Activated T-cell treated with anti-CD3 and anti-CD28 coated beads, Interleukin-2, amount 50 U/mL, for 24 hours (primary cell): ENCODE measurements around the gene STON1.
"Not testable (repeated sequence)": the region's sequence is repeated elsewhere in the genome, so short reads cannot be mapped to it uniquely, and the experiment has no call there.

Source experiments
- DNase-seq: peaks from one replicate; pipeline ENCODE4 v3.0.0-alpha.2; 2020
- H3K27ac Mint-ChIP-seq: 2 replicates; pipeline ENCODE4 v1.8.0; 2020; ENCODE audit warnings: mild to moderate bottlenecking, mixed read lengths
- H3K27me3 Mint-ChIP-seq: 2 replicates; pipeline ENCODE4 v1.8.0; 2020; ENCODE audit warnings: mixed read lengths
- H3K36me3 Mint-ChIP-seq: 2 replicates; pipeline ENCODE4 v1.8.0; 2020; ENCODE audit warnings: low read depth, mixed read lengths
- H3K4me1 Mint-ChIP-seq: 2 replicates; pipeline ENCODE4 v1.8.0; 2020; ENCODE audit warnings: low read depth, mixed read lengths
- H3K4me3 Mint-ChIP-seq: 2 replicates; pipeline ENCODE4 v1.8.0; 2020; ENCODE audit warnings: mild to moderate bottlenecking, moderate library complexity, mixed read lengths
- H3K9me3 Mint-ChIP-seq: 2 replicates; pipeline ENCODE4 v1.8.0; 2020; ENCODE audit warnings: mixed read lengths

STON1 gene

DNA sequence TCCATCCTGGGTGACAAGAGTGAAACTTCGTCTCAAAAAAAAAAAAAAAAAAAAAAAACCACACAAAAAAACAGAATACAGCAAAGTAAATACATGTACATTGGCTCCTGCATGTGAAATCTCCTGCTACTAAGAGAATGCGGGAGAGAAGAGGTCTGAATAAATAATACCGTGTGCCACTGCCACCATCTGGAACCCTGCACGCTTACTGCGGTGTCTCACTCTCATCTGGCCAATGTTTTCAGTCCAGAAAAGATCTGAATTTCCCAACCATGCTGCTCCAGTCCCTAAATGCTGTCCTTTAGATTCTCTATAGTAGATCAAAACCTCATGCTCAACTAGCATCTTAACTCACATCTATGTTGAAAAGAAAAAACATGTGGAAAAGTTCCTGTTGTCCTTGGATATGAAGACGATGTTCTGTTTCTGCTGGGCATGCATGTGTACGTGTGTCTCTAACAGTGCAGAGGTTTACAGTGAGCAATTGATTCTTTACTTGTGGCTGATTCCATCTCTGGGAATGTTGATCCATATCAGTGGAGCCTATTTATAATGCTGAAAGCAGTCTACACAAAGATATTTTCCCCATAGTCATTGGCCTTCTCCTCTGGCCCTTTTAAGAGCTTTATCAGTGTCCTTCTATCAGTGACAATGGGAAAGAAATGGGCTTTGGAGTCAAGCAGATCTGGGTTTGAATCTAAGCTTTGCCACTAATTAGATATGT, 11.9 kb downstream of the STON1 start:
- H3K27me3 Mint-ChIP-seq = no peaks in the 10 kb centered on the region
- H3K4me1 Mint-ChIP-seq = no peaks in the 10 kb centered on the region
- no peak overlapping the region for H3K27ac Mint-ChIP-seq
- H3K9me3 Mint-ChIP-seq = no peaks in the 10 kb centered on the region
- no peak overlapping the region for H3K4me3 Mint-ChIP-seq
- H3K36me3 Mint-ChIP-seq = no peaks in the 10 kb centered on the region
- no peak for DNase-seq

DNA sequence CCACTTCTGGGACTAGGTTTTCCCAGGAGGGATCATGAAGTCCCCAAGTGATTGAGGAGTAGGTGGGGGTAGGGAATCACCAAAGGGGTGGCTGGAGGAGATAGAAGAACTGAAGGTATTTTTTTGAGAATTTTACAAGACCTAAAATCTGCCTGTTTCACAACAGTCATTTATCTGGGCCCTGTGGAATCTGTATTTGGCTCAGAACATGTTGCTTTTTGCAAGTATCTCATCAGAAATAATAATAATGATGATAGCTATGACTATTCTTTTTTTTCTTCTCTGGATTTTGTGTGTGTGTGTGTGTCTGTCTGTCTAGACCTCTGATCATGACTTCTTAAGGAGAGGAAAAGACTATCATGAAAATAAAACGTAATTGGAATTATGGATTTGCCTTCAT, 13.9 kb downstream of the STON1 start:
- Mint-ChIP-seq H3K27me3 (no peaks in the 10 kb centered on the region), H3K36me3 (no peaks in the 10 kb centered on the region), H3K4me1 (no peaks in the 10 kb centered on the region), H3K27ac (no peak overlapping the region), H3K4me3 (no peak overlapping the region), H3K9me3 (no peaks in the 10 kb centered on the region)
- DNase-seq = no peak

DNA sequence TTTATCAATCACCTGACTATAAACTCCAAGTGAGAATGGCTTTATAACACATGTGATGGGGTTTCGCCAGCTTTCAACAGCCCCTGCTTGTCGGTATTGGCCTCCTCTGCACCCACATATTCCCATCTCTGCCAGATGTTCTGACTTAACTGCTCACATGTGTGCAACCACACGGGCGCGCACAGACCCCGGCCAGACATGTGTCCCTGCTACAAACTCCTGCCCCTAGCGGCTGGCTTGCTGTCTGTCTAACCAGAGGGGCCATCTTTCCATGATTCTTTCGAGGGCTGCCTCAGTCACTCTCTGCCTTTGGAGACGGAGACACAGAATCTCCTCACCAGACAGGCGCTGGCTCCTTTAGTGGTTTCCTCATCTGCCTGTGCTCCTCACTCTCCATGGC, 15.3 kb downstream of the STON1 start:
- Mint-ChIP-seq H3K27ac (no peak overlapping the region), H3K9me3 (no peaks in the 10 kb centered on the region), H3K4me1 (no peaks in the 10 kb centered on the region), H3K27me3 (no peaks in the 10 kb centered on the region), H3K36me3 (no peaks in the 10 kb centered on the region), H3K4me3 (no peak overlapping the region)
- no peak for DNase-seq

DNA sequence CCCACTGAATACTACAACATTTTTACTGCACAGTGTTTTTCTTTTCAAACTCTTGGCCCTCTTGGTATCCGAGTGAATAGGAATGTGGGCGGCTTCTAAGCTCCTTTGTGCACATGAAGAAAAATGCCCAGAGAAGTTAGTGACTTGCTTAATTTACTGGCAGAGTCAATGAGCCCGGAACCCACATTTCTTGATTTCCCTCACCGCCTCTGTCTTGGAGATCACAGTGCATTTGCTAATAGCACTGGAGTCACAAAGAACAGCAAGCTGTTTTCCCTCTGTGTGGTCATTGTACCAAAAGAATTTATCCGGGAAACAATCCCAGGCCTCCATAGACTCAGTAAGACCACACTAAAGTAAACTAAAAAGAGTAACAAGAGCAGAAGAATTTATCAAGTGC, 18.9 kb downstream of the STON1 start:
- H3K27ac Mint-ChIP-seq = no peak overlapping the region
- H3K36me3 Mint-ChIP-seq = no peaks in the 10 kb centered on the region
- H3K27me3 Mint-ChIP-seq = no peaks in the 10 kb centered on the region
- DNase-seq = no peak
- H3K9me3 Mint-ChIP-seq = no peaks in the 10 kb centered on the region
- no peak overlapping the region for H3K4me3 Mint-ChIP-seq
- H3K4me1 Mint-ChIP-seq = no peaks in the 10 kb centered on the region

DNA sequence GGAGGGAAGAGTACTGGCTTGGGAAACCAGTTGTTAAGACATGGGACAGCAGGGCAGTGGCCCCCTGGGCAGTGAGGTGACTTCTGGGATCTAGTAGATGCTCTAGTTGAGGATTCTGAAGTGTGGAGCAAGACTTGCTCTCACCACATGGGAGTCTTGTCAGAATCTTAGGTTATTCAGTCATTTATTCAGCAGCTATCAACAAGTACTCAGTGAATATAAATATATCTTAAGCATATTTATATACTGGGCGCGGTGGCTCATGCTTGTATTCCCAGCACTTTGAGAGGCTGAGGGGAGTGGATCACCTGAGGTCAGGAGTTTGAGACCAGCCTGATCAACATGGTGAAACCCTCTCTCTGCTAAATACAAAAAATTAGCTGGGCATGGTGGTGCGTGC, 20.0 kb downstream of the STON1 start:
- Mint-ChIP-seq H3K36me3 (no peaks in the 10 kb centered on the region), H3K27ac (no peak overlapping the region), H3K4me1 (no peaks in the 10 kb centered on the region), H3K27me3 (no peaks in the 10 kb centered on the region), H3K4me3 (no peak overlapping the region), H3K9me3 (no peaks in the 10 kb centered on the region)
- DNase-seq = no peak

DNA sequence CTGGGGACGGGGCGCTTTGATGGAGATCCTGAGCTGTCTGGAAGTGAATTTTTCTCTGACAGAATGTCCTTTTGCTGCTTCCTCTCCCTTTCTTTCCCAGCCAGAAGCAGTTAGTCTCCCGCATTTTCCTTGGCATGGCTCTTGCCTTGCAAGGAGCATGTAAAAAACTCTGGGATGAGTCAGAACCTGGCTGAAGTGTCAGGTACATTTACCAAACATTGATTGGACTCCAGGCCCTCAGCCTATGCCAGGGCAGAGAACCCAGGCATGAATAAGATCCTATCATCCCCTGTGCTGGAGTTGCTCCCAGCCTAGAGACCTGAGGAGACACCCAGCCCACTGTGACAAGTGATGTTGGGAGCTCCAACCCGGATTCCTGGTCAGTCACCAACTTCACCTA, 21.6 kb downstream of the STON1 start:
- no peak overlapping the region for H3K27ac Mint-ChIP-seq
- no peaks in the 10 kb centered on the region for H3K4me1 Mint-ChIP-seq

DNA sequence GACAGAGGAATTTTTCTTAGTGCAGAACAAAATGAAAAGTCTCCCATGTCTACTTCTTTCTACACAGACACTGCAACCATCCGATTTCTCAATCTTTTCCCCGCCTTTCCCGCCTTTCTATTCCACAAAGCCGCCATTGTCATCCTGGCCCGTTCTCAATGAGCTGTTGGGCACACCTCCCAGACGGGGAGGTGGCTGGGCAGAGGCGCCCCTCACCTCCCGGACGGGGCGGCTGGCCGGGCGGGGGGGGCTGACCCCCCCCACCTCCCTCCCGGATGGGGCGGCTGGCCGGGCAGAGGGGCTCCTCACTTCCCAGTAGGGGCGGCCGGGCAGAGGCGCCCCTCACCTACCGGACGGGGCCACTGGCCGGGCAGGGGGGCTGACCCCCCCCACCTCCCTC, 25.1 kb downstream of the STON1 start:
- not testable (repeated sequence) for H3K27ac Mint-ChIP-seq, H3K9me3 Mint-ChIP-seq, H3K4me3 Mint-ChIP-seq, H3K27me3 Mint-ChIP-seq, H3K36me3 Mint-ChIP-seq, DNase-seq, H3K4me1 Mint-ChIP-seq

More for the DNA sequence above, 21.6 kb downstream of the STON1 start:
- Mint-ChIP-seq H3K27me3 (no peaks in the 10 kb centered on the region), H3K4me3 (no peak overlapping the region), H3K9me3 (no peaks in the 10 kb centered on the region), H3K36me3 (no peaks in the 10 kb centered on the region)
- DNase-seq = no peak

DNA sequence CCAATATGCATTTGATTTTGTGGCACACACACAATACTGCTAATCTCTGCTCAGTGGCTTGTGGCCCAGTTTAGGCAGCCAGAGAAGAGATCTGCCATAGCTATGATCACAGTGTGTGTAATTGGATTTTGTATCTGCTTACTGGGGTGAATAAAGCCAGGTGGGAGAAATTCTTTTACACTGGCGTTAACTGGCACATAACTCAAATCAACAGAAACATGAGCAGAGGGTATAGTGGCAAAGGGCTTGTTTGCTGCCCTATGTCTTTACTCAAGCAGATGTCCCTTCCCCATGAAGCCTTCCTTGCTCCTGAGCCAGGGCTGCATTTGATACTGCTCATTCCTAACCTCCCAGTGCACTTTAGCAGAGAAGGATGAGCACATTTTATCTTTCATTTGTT, 28.5 kb downstream of the STON1 start:
- no peaks in the 10 kb centered on the region for H3K9me3 Mint-ChIP-seq
- no peaks in the 10 kb centered on the region for H3K4me1 Mint-ChIP-seq
- no peak overlapping the region for H3K27ac Mint-ChIP-seq
- no peak for DNase-seq
- no peaks in the 10 kb centered on the region for H3K36me3 Mint-ChIP-seq
- H3K4me3 Mint-ChIP-seq = no peak overlapping the region
- no peaks in the 10 kb centered on the region for H3K27me3 Mint-ChIP-seq

DNA sequence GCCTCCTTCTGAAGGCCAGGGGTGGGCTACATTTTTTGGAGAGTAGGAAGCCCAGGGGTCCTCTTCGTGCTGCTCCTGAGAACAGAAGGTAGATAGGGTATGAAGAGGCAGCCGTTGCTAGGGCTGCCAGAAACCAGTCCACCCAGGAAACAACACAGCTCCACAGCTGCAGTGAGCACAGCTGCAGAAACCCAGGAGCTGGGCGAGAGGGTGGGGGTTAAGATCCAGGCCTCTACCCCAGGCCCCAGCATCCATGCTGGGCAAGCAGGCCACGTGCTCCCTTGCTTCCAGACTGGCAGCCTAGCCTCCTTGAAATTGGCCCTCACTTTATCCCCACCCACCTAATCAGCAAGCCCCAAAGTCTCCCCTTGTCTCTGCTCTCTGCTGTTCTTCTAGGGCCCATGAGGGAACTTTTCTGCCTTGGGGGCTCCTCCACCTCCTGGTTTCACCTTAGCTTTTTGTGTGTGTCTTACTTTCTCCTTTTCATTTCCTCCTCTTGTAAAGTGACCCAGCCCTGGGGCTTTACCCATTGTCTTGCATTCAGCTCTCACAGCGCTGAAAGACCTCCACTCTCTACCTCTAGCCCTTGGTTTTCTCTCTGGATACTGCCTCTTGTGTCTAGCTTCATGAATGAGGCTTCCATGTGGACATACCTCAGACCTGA, 30.7 kb downstream of the STON1 start:
- no peaks in the 10 kb centered on the region for H3K9me3 Mint-ChIP-seq
- no peak overlapping the region for H3K27ac Mint-ChIP-seq
- no peaks in the 10 kb centered on the region for H3K27me3 Mint-ChIP-seq
- no peak for DNase-seq
- H3K36me3 Mint-ChIP-seq = no peaks in the 10 kb centered on the region
- no peak overlapping the region for H3K4me3 Mint-ChIP-seq
- no peaks in the 10 kb centered on the region for H3K4me1 Mint-ChIP-seq

DNA sequence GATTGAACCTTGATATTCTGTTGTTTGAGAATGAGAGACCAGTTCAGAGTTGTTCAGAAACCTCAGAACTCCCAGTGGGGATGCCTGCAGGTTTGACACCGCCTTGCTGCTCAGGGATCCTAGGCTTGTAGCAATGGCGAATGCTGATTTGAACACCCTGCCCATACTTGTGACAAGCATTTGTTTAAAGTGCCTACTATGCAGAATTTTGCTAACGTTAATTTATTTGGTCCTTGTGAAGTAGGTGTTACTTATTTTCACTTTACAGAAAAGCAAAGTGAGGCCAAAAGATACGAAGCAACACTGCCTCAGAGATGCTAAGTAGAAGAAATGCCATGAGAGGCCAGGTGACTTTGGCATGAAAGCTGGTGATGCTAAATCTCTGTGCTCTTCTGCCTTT, 32.3 kb downstream of the STON1 start:
- no peak overlapping the region for H3K4me3 Mint-ChIP-seq
- H3K36me3 Mint-ChIP-seq = no peaks in the 10 kb centered on the region
- peaks cover 3% of the 10 kb centered on the region for H3K27me3 Mint-ChIP-seq
- H3K4me1 Mint-ChIP-seq = no peaks in the 10 kb centered on the region
- no peak for DNase-seq
- no peaks in the 10 kb centered on the region for H3K9me3 Mint-ChIP-seq
- H3K27ac Mint-ChIP-seq = no peak overlapping the region

DNA sequence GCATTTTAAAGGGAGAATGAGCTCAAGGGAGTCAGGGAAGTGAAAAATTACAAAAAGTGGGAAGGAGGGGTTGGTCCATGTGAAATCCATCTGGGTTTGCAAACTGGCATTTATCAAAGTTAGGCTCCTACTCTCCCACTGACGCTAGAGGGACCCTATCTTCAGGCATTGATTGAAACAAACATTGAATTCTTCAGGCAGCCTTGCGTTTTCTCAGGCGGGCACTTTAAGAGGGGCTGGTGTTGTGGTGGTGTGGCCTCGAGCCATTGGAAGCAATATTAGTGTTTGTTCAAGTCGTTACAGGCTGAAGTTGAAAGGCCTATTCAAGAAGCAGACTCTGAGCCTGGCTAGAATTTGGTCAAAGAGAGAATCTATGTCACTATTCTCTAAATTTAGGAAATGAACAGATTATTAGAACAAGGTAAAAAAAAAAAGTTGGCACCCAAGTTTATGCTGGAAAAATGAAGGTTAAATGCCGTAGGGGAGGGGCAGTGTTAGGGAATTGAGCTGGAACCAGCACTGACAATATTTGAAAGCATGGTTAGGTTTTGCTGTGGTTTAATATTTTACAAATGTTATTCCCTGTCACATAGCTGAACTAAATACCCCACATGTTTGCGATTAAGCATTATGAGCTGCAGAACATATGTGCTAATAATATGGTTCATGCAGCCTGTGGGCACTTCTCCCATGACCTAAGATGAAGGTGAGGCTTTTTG, 36.8 kb downstream of the STON1 start:
- no peaks in the 10 kb centered on the region for H3K9me3 Mint-ChIP-seq
- DNase-seq = no peak
- H3K36me3 Mint-ChIP-seq = no peaks in the 10 kb centered on the region
- no peak overlapping the region for H3K27ac Mint-ChIP-seq
- no peak overlapping the region for H3K4me3 Mint-ChIP-seq
- H3K27me3 Mint-ChIP-seq = peaks cover 3% of the 10 kb centered on the region
- H3K4me1 Mint-ChIP-seq = peaks cover 6% of the 10 kb centered on the region

DNA sequence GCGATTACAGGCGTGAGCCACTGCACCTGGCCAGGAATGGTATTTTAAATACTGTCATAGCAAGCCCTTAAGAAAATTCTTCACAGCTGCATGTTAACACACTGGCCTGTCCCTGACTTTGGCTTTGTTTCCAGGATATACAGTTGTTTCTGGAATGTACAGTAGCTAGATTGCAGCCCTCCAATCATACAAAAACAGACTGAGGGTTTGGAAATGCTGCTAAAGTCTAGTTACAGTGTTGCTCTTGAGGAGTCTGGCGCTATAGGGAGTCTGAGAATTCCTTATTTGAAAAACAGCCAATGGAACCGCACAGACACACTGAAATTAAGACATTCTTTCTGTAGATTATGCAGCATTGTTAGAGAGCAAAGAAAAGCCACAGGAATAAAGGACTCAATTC, 37.7 kb downstream of the STON1 start:
- H3K9me3 Mint-ChIP-seq = no peaks in the 10 kb centered on the region
- no peak overlapping the region for H3K4me3 Mint-ChIP-seq
- peaks cover 3% of the 10 kb centered on the region for H3K27me3 Mint-ChIP-seq

DNA sequence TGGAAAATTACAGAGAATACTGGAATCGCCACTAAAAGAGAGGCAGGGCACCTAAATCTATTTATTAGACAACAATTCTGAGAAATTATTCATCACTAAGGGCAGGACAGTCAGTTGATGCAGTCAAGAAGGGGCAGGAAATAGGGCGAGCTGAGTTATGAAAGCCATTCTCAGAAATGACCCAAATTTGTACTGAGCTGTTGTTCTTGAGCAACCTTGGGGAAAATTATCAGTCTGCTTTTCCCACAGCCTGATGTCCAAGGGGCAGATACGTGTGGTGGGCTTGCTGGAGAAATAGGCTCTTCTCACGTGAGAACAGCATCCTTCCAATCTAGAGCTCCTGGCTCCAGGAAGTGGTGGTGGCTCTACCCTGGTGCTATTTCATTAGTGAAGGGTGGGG, 38.6 kb downstream of the STON1 start:
- Mint-ChIP-seq H3K9me3 (no peaks in the 10 kb centered on the region), H3K4me3 (no peak overlapping the region), H3K27ac (peak overlapping the region; percentile 3), H3K27me3 (peaks cover 3% of the 10 kb centered on the region), H3K36me3 (no peaks in the 10 kb centered on the region), H3K4me1 (peaks cover 6% of the 10 kb centered on the region)
- DNase-seq = no peak

More for the DNA sequence above, 37.7 kb downstream of the STON1 start:
- H3K36me3 Mint-ChIP-seq = no peaks in the 10 kb centered on the region
- peaks cover 6% of the 10 kb centered on the region for H3K4me1 Mint-ChIP-seq
- no peak overlapping the region for H3K27ac Mint-ChIP-seq
- DNase-seq = no peak

DNA sequence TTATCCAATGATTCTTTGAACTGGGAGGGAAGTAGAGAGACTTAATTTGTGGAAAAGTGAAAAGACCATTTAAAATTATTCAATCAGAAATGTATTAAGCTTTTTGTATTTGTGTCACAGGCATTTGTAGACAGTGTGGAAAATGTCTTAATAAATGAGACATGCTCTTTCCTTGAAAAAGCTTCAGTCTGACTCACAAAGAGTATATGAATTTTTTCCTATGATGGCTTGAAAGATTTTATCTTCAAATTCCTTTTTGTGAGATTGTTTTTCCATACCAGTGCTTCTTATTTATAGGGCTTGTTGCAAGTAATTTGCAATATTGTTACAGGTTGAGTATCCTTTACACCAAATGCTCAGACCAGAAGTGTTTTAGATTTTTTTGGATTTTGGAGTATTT, 39.5 kb downstream of the STON1 start:
- Mint-ChIP-seq H3K27me3 (peaks cover 3% of the 10 kb centered on the region), H3K4me1 (peaks cover 9% of the 10 kb centered on the region), H3K36me3 (no peaks in the 10 kb centered on the region), H3K27ac (no peak overlapping the region), H3K4me3 (no peak overlapping the region), H3K9me3 (no peaks in the 10 kb centered on the region)
- DNase-seq = no peak

DNA sequence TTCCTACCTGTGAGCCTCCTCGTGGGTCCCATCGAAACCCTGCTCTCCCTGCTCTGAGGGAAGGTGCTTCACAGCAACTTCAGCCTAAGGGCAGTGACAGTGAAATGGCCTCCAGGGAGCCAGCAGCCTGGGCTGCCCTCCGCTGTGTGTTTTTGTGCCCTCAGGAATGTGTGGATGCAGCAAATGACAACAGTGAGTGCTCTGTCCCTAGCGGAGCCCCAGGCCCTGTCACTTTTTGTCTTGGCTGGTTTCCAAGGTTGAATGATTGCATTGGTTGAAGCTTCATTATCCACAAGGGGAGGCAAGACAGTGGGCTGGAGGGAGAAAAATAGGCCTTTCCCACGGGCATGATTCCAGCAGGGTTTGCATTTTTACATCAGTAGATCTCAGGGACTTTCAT, 42.9 kb downstream of the STON1 start:
- no peak overlapping the region for H3K27ac Mint-ChIP-seq
- H3K27me3 Mint-ChIP-seq = no peaks in the 10 kb centered on the region
- H3K4me3 Mint-ChIP-seq = no peak overlapping the region
- peaks cover 17% of the 10 kb centered on the region for H3K4me1 Mint-ChIP-seq
- H3K9me3 Mint-ChIP-seq = no peaks in the 10 kb centered on the region
- DNase-seq = no peak
- H3K36me3 Mint-ChIP-seq = no peaks in the 10 kb centered on the region
